Measurements from ENCODE around the gene MAOA.

GRCh38 chrX:43646800-43647199 is 9.3 kb upstream of the MAOA start:
- TF ChIP-seq CTCF (IDR thresholded peaks at IDR 0.05) (no peak), RFX5 (IDR thresholded peaks at IDR 0.05) (no peak), POLR2A (IDR thresholded peaks at IDR 0.05; ENCODE audit: low read length) (no peak), JUN (IDR thresholded peaks at IDR 0.05) (no peak), RAD21 (conservative IDR thresholded peaks at IDR 0.05 in 1 of 2, IDR thresholded peaks at IDR 0.05 in 1 of 2) (no peak), CHD4 (IDR thresholded peaks at IDR 0.05; ENCODE audit: borderline replicate concordance) (no peak), NR3C1 (IDR thresholded peaks at IDR 0.05) (no peak), RNF2 (IDR thresholded peaks at IDR 0.05; ENCODE audit: borderline replicate concordance, low read depth) (no peak), JUNB (IDR thresholded peaks at IDR 0.05) (no peak), ZNF302 (CRISPR knock-in tag; IDR thresholded peaks at IDR 0.05) (no peak), CBX8 (IDR thresholded peaks at IDR 0.05) (no peak)
- TF ChIP-seq, protein P1, sequence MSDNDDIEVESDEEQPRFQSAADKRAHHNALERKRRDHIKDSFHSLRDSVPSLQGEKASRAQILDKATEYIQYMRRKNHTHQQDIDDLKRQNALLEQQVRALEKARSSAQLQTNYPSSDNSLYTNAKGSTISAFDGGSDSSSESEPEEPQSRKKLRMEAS (IDR thresholded peaks at IDR 0.05): no peak

Data from A549 (cell line).